GM21529 (cell line): ENCODE results near the gene LRRC49.
"Not testable (repeated sequence)": the region's sequence is repeated elsewhere in the genome, so short reads cannot be mapped to it uniquely, and the experiment has no call there.

Experiments used
- ATAC-seq: cut with Tn5 transposase; IDR thresholded peaks from one replicate; pipeline ENCODE4 v1.9.1; 2021; ENCODE audit not compliant: unreplicated experiment

LRRC49 gene

DNA sequence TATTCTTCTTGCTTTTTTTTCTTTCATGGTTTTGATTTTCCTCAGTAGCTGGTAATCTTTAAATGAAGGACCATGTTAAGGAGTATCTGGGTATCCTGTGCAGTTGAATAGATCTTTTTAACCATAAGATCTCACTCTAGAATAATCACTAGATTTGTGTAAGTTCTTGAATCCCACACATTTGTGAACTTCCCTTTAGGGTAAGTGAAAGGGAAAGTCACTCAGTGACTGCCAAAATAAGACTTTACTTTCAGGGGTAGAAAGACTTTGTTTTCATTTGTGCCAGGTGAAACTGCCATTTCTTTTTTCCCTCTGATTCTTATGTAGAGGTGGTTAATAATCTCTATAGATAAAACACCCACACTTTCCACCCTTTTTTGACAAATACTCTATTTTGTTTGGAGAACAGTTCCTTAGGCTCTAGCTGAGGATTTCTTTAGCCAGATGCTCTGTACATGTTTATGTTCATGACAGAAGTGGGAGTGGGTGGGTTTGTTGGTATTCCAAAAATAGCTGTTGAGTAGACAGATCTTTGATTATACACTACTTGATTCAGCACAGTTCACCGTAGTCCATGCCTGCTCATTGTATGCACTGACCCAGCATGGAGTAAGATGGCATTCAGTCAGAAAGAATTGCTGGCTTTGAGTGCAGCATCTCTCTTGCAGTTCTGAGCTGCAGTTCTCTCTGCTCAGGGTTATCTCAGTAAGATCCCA, 28.5 kb downstream of the LRRC49 start:
- no peak for ATAC-seq

DNA sequence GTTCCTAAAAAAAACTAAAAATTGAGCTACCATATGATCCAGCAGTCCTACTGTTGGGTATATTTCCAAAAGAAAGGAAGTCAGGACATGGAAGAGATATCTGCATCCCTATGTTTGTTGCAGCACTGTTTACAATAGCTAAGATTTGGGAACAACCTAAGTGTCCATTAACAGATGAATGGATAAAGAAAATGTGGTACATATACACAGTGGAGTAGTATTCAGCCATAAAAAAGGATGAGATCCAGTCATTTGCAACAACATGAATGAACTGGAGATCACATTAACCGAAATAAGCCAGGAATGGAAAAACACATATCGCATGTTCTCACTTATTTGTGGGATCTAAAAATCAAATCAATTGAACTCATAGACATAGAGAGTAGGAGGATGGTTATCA, 29.5 kb downstream of the LRRC49 start:
- ATAC-seq = no peak

DNA sequence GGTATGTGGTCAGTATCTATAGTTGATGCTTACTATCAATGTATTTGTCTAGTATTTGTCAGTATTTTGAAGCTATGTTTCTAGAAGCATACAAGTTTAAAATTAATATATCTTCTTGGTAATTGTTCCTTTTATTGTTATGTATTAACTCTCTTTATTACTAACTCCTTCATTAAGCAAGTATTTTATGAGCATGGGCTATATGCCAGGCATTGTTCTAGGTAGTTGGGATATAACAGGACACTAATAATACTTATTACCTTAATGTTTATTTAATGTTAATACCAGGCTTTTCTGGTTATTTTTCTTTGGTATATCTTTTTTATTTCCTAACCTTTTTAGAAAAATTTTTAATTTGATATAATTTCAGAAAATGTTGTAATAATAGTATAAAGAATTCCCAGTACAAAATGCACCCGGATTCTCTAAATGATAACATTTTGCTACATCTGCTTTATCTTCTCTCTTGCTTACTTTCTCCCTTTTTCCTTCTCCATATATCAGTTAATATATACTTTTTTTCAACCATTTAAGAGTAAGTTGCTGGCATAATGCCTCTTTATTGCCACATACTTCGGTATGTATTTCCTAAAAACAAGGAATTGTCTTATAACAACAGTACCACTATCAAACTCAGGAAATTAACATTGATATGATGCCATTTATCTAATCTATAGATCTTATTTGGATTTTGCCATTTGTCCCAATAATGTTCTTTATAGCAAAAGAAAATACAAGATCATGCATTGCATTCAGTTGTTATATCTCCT, 30.9 kb downstream of the LRRC49 start:
- ATAC-seq = no peak

DNA sequence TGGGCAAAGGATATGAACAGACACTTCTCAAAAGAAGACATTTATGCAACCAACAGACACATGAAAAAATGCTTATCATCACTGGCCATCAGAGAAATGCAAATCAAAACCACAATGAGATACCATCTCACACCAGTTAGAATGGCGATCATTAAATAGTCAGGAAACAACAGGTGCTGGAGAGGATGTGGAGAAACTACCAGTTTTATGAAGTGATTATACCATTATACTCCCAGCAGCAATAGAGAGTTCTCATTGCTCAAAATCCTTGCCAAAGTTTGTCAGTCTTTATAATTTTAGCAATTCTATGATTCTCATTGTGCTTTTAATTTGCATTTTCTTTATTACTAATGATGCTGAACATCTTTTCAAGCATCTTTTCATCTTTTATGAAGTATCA, 34.3 kb downstream of the LRRC49 start:
- not testable (repeated sequence) for ATAC-seq

DNA sequence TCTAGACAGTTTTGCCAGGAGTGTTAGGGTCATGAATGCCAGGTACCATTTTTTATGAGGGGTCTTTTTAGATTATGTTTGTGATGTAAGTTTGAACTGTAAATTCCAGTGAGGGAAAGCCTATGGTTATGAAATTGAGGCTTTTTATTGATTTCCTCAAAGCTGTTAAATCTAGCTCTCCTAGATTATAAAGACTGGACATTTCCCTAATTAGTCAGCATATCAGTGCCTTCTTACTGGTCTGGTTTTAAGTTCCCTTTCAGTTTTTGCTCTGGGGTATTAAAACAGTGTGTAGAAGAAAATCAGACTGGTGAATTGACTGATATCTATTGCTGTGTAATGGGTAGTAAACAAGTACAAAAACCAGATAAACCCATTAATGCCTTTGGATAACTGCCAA, 39.2 kb downstream of the LRRC49 start:
- ATAC-seq = no peak

DNA sequence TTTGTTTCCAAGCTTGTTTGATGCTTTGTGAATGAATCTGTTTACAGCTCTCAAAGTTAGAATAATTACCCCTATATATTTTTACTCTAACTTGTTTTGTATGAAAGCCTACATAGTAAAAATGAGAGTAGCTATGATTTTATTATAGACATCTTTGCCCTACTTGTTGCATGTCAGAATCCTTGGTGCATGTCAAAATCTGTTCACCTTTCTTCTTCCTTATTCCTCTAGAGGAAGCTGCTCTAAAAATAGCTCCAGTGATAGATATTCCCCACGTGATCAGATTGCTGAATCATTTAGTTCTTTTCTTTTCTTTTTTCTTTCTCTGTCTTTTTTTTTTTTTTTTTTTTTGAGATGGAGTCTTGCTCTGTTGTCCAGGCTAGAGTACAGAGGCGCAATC, 39.8 kb downstream of the LRRC49 start:
- no peak for ATAC-seq

DNA sequence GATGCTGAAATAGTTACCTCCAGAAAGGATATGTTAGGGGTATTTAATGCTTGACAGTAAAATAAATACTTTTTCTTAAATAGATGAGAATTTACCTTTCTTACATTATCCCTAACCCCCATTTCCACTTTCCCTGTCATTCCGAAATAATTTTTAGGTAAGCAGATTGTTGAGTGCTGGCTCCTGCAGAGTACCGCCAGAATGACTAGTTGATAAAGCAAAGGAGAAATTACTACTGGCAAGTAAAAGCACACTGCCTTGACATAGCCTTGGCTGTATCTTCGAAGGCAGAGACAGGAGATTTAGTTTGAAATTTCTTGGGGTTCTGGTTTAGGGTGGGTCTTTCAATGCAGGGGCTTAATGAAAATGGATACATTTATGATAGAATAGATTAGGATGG, 40.8 kb downstream of the LRRC49 start:
- ATAC-seq = no peak

DNA sequence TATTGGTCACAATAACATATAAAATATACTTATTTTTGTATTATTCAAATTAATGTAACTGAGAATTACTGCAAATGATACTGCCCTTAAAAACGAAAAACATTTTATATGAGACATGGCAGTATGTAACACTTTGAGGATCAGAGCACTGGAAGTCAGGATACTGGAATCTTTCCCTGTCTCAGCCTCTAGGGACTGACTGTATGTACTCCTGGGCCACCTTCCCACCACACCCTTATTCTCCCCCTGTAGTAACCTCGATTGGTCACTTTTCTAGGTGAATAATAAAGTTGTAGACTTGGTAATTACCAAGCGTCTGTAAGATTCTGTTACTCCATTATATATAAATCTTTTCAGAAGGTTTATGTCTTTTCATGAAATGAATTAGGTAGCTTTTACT, 43.0 kb downstream of the LRRC49 start:
- ATAC-seq = no peak

DNA sequence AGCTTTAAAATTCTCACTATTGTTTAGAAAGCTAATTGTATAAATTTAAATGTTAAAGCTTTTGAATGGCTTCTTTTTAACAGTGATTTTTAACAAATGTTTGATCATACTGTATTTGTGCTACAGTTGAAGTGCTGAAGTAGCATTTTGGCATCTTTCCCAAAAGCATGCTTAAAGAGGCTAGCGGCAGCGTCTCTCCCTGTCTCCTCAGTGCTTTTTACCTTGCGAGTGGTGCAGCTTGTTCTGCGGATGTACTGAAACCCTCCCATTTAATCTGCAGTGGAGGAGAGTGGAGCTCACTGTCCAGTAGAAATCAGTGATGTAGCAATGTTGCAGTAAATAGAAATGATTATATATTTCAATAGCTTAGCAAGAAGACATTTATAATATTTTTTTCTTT, 43.7 kb downstream of the LRRC49 start:
- ATAC-seq = no peak

DNA sequence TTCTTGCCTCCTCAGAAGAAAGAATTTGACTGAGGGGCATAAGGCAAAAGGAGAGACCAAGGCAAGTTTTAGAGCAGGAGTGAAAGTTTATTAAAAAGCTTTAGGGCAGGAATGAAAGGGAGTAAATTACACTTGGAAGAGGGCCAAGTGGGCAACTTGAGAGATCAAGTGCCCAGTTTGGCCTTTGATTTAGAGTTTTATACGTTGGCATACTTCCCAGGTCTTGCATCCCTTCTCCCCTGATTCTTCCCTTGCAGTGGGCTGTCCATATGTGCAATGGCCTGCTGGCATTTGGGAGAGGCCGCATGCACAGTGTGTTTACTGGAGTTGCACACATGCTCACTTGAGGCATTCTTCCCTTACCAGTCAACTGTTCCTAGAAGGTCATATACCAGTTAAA, 50.7 kb downstream of the LRRC49 start:
- ATAC-seq = not testable (repeated sequence)

DNA sequence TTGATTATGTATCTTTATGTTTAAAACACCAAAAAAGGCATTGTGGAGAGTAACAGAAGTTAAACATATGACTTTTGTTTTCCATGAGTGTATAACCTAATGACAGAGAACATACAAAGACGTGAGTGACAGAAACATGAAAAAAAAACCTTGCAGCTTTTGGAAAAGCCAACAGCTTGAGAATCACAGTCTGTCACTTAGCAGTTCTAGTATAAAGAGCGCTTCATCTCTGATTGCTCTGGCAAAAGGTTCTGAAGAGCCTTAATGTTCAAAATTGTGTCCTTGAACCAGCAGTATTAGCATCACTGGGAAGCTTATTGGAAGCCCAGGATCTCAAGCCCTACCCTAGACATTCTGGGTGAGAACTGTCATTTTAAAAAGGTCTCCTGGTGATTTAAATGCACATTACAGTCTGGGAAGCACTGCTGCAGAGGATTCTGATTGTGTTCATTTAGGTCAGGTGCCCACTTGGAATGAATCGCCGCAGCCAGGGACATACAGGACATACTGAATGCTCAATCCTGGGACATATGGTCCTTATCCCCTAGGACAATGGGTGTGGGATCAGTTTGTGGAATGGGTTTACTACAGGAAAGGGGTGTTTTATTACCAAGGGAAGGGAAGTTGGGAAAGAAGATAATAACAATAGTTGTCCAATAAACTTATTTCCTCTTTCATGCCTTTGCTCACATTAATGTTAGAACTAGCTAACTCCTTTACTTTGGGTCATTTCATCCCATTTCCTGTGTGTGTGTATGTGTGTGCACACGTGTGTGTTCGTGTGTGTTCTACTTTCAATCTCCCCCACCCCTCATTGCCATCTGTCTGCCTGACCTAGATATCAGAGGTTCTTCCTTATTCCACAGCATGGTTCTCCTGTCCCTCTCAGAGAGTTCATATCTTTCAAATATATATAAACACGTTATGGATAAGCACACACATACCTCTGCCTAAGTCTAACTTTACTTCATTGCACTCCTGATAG, 55.0 kb downstream of the LRRC49 start:
- no peak for ATAC-seq

DNA sequence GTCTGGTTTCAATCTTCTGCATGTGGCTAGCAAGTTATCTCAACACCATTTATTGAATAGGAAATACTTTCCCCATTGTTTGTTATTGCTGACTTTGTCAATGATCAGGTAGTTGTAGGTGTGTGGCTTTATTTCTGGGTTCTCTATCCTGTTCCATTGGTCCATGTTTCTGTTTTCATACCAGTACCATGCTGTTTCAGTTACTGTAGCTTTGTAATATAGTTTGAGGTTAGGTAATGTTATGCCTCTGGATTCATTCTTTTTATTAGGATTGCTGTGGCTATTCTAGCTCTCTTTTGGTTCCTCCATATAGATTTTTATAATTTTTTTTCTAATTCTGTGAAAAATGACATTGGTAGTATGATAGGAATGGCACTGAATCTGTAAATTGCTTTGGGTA, 58.3 kb downstream of the LRRC49 start:
- ATAC-seq = no peak

DNA sequence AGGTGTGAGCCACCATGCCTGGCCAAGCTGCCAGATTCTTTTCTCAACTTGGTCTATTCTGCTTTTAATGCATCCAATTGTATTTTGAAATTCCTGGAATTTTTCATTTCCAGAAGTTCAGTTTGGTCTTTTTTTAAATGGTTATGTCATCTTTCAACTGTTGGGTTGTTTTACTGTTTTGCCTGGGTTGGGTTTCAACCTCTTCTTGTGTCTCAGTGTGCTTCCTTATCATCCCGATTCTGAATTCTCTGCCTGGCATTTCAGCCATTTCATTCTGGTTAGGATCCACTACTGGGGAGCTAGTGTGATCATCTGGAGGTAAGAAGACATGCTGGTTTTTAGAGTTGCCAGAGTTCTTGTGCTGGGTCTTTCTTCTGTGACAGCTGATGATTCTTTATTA, 61.5 kb downstream of the LRRC49 start:
- ATAC-seq = no peak

DNA sequence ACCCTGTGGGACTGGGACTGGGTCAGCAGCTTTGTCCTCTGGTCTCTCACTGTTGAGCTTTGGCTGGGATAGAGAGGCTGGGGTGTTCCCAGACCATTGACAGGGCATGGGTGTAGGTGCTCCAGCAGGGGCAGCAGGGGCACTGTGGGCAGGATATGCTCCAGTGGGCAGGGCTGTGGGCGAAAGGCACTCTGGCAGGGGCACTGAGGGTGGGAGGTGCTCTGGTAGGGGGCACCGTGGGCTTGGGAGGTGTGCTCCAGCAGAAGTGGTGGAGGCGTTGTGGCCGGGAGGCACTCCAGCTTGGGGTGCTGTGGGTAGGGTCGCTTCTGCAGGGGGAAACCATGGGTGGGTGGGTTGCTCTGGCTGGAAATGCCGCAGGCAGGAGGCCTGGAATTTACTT, 62.1 kb downstream of the LRRC49 start:
- ATAC-seq = no peak

DNA sequence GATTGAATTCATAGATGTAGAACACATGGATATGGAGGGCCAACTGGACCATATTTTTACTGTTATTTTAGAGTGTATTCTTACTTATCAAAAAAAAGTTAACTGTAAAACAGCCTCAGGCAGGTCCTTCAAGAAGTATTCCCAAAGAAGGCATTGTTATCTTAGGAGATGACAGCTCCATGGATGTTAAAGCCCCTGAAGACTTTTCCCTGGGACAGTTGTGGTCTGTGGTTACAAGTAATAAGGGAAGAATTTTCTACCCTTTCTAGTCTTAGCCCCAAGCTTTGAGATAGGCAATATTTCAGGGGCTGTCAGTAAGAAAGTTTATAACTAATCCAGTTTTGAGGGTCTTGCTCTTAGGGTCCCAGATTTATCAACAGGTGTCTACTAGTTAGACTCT, 62.5 kb downstream of the LRRC49 start:
- no peak for ATAC-seq

DNA sequence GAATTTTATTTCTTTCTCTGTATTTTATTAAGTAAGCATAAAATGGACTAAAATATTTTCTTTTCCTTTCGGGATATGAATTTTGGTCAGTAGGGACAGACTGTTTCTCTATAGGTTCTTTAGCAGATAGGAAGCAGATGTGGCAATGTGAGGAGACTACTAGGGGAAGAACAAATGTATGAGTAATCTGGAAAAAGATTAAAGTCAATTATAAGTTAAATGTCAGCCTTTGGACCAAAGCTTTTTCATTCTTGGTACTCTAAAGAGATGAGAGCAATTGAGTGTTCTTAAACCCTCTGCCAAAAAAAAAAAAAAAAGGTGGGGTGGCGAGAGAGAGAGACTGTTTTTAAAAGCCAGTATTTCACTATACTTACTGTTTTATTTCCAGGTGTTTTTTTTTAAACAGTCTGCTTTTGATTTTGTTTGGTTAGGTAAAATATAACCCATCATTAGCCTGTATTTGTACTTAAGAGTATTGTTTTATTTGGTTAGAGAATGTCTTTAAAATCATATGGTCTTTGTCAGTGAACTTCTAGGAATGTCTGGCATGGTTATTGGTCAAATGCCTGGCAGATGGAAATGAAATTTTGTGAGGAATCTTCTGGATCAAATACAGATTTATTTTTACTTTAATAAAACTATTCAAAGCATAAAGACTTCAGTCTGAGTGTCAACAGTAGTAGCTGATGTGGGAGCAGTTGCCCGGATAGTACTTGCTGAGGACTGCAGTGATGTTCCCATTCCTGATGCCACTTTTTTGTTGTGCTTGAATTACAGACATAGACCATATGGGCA, 63.8 kb downstream of the LRRC49 start:
- no peak for ATAC-seq

DNA sequence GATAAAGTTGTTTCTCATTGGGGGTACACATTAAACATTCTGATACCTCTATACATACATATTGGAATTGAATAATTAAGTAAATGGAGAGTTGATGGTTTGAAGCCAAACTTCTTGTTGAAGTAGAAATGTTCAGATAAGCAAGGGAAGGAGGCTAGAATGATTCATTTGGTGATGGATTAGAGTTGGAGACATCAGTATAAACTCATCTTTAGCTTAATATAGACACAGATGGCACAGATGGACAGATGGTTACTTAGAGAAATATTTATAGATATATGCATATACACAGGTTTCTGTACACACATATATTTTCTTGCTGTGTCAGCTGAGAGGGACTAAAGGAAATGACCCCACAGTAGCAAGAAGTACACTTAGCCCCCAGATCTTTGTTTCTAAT, 69.5 kb downstream of the LRRC49 start:
- ATAC-seq = no peak

DNA sequence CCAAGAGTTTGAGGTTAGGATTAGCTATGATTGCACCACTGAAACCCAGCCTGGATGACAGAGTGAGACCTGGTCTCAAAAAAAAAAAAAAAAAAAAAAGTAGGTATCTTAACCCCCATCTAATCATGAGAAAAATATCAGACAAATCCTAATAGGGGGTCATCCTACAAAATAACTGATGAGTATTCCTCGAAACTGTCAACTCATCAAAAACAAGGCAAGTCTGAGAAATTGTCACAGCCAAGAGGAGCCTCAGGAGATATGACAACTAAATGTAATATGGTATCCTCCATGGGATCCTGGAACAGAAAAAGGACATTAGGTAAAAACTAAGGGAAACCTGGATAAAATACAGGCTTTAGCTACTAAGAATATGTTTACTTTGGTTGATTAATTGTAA, 70.6 kb downstream of the LRRC49 start:
- ATAC-seq = no peak

DNA sequence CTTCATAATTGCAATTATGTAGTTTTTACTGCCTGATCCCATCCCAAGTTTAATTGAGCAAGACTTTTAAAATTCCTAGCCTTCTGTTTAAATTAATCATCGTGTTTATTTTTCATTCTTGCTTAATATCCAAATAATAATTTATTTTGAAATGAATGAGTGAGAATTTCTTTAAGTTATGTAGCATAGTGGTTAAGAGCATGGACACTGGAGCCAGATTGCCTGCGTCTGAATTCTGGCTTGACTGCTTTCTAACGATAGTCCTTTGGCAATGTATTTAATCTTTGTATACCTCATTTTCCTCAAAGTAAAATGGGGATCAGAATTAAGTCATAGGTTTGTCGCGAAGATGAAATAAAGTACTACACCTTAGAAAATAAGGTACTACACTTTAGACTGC, 71.4 kb downstream of the LRRC49 start:
- no peak for ATAC-seq

DNA sequence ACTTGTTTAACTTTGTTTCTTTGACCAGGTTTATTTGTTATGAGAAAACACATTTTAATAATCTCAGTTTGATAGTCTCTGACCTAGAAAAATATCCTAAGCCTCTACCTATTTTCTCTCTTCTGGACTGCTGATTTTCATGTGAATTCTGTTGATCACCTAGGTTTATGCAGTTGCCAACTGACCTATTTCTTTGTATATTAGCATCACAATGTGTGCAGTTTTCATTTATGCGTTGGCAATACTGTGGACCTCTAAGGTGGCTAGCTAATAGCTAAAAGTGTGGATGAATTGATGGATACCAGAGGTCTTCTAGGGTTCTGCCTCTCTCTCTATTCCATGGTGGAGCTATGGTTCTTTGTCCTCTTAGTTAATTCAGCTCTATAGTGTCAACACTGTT, 72.1 kb downstream of the LRRC49 start:
- ATAC-seq = no peak

DNA sequence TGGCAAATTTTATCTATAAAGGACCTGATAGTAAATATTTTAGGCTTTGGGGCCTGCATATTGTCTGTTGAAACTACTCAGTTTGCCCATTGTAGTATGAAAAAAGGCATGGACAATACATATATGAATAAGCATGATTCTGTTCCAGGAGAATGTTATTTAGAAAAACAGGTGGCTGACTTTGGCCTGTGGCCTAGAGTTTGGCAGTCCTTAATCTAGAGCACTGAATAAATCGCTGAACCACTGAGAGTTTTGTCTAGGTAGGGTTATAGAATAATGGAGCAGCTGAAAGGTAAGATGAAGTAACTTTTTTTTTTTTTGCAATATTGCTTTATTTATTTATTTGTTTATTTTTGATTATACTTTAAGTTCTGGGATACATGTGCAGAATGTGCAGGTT, 75.0 kb downstream of the LRRC49 start:
- no peak for ATAC-seq
